SK-N-SH (cell line): Measurements from ENCODE around the gene TRIM47. TPM values are rescaled to one million over a fixed set of nuclear protein-coding genes. Genes with fewer than 3 reads are reported as not detected.

ENCODE experiments used
- CTCF ChIA-PET: fragments of 300-600, 350-600 bp; formaldehyde crosslinking; extraction: SDS; loops from one replicate; lab custom pipeline; 2021; lab: Yijun Ruan, JAX
- POLR2A ChIA-PET: fragments of 350-600 bp; sonication (Branson Sonifier 250); formaldehyde crosslinking; extraction: SDS; loops from one replicate; lab custom pipeline; 2020; ENCODE audit warnings: antibody characterized with exemption, inconsistent platforms; lab: Yijun Ruan, JAX
- DNase-seq: peaks from one replicate; pipeline ENCODE4 v3.0.0; 2012
- H2AFZ ChIP-seq: fragments of 200-600 bp; sonication (generic); 2 replicates; pipeline ENCODE4 v1.8.1; 2016; ENCODE audit warnings: antibody characterized with exemption, mild to moderate bottlenecking, low read depth
- H3F3A ChIP-seq: fragments of 200-600 bp; sonication (generic); replicated peaks from 2 replicates; pipeline ENCODE3; 2016; ENCODE audit warnings: antibody characterized with exemption, mild to moderate bottlenecking; ENCODE audit not compliant: insufficient read depth
- H3K27ac ChIP-seq, 2 experiments: fragments of 200-500 bp in 1 of 2; fragments of 200-600 bp in 1 of 2; sonication (Bioruptor generic) in 1 of 2; sonication (generic), shearing (Covaris generic) in 1 of 2; 2 replicates each; pipeline versions ENCODE4 v1.5.1 to v1.6.1; 2014 to 2016; ENCODE audit warnings: low read depth in 2 of 2, inconsistent platforms in 1 of 2, low read length in 1 of 2, mild to moderate bottlenecking in 1 of 2, mixed read lengths in 1 of 2
- H3K27me3 ChIP-seq: fragments of 200-600 bp; sonication (generic), shearing (Covaris generic); 2 replicates; pipeline ENCODE4 v1.6.1; 2016; ENCODE audit warnings: mixed run types; ENCODE audit not compliant: insufficient read depth
- H3K36me3 ChIP-seq, 2 experiments: fragments of 200-500 bp in 1 of 2; fragments of 200-600 bp in 1 of 2; sonication (Bioruptor generic) in 1 of 2; sonication (generic) in 1 of 2; replicated peaks in 1 of 2; 2 replicates each; pipeline versions ENCODE3 to v1.5.1; 2014 to 2016; ENCODE audit warnings: low read length in 1 of 2, mild to moderate bottlenecking in 1 of 2; ENCODE audit not compliant: insufficient read depth in 2 of 2, control insufficient read depth in 1 of 2
- H3K4me1 ChIP-seq, 2 experiments: fragments of 200-500 bp in 1 of 2; fragments of 200-600 bp in 1 of 2; sonication (Bioruptor generic) in 1 of 2; sonication (generic), shearing (Covaris generic) in 1 of 2; 2 replicates each; pipeline versions ENCODE4 v1.5.1 to v1.6.1; 2014 to 2016; ENCODE audit warnings: low read depth in 1 of 2, low read length in 1 of 2, mixed run types in 1 of 2; ENCODE audit not compliant: insufficient read depth in 2 of 2, control insufficient read depth in 1 of 2
- H3K4me2 ChIP-seq: fragments of 200-600 bp; sonication (generic), shearing (Covaris generic); 2 replicates; pipeline ENCODE4 v1.6.1; 2017; ENCODE audit warnings: mixed run types
- H3K4me3 ChIP-seq, 2 experiments: fragments of 200-500 bp in 1 of 2; fragments of 200-600 bp in 1 of 2; sonication (Bioruptor generic) in 1 of 2; sonication (generic), shearing (Covaris generic) in 1 of 2; 2 replicates each; pipeline versions ENCODE4 v1.5.1 to v1.8.1; 2014 to 2016; ENCODE audit warnings: low read depth in 2 of 2, inconsistent platforms in 1 of 2, low read length in 1 of 2, mild to moderate bottlenecking in 1 of 2, mixed read lengths in 1 of 2, moderate library complexity in 1 of 2
- H3K79me2 ChIP-seq: fragments of 200-600 bp; sonication (generic); 2 replicates; pipeline ENCODE4 v1.8.1; 2017; ENCODE audit warnings: mild to moderate bottlenecking; ENCODE audit not compliant: insufficient read depth
- H3K9ac ChIP-seq: fragments of 200-600 bp; sonication (generic); 2 replicates; pipeline ENCODE4 v1.6.1; 2017; ENCODE audit warnings: mixed run types
- H3K9me2 ChIP-seq: fragments of 200-600 bp; sonication (generic); 2 replicates; pipeline ENCODE4 v1.6.1; 2017; ENCODE audit warnings: mixed run types
- H3K9me3 ChIP-seq: fragments of 200-600 bp; sonication (generic); 2 replicates; pipeline ENCODE4 v1.6.1; 2017; ENCODE audit warnings: mixed run types, mild to moderate bottlenecking, moderate library complexity
- H4K20me1 ChIP-seq: fragments of 200-600 bp; sonication (generic); 2 replicates; pipeline ENCODE4 v1.6.1; 2017; ENCODE audit warnings: mild to moderate bottlenecking, mixed run types; ENCODE audit not compliant: insufficient read depth
- CHD2 ChIP-seq: fragments of 150-350 bp; IDR thresholded peaks from 2 replicates; pipeline ENCODE4 v1.6.1; 2018; ENCODE audit warnings: low read length; ENCODE audit not compliant: partially characterized antibody
- EP300 ChIP-seq, 2 experiments: IDR thresholded peaks; 2 replicates each; pipeline versions ENCODE4 v1.4.0 to v1.6.1; 2012; ENCODE audit warnings: borderline replicate concordance in 1 of 2, low read depth in 1 of 2, low read length in 1 of 2
- EZH2phosphoT487 ChIP-seq: fragments of 200-600 bp; sonication (generic); IDR thresholded peaks from 2 replicates; pipeline ENCODE4 v1.6.1; 2017; ENCODE audit warnings: low read depth, mixed run types, mild to moderate bottlenecking, antibody characterized with exemption, moderate library complexity, borderline replicate concordance
- GABPA ChIP-seq: IDR thresholded peaks from 2 replicates; pipeline ENCODE4 v1.4.0; 2012; ENCODE audit warnings: low read depth, mild to moderate bottlenecking
- GATA2 ChIP-seq: sonication (generic); formaldehyde crosslinking; IDR thresholded peaks from 2 replicates; pipeline ENCODE4 v1.5.0; 2020; ENCODE audit warnings: mild to moderate bottlenecking, missing genetic modification reagents
- JUND ChIP-seq: IDR thresholded peaks from 2 replicates; pipeline ENCODE4 v1.4.0; 2012
- POLR2AphosphoS5 ChIP-seq: IDR thresholded peaks from 2 replicates; pipeline ENCODE4 v1.6.1; 2012; ENCODE audit warnings: low read depth, low read length
- RCOR1 ChIP-seq: fragments of 150-350 bp; IDR thresholded peaks from 2 replicates; pipeline ENCODE4 v1.6.1; 2017; ENCODE audit warnings: antibody characterized with exemption, low read length
- RFX5 ChIP-seq: IDR thresholded peaks from 2 replicates; pipeline ENCODE4 v1.6.1; 2012; ENCODE audit warnings: mild to moderate bottlenecking, improper control_type of control experiment, low read length
- RXRA ChIP-seq: IDR thresholded peaks from 2 replicates; pipeline ENCODE4 v1.4.0; 2012; ENCODE audit warnings: low read depth, mild to moderate bottlenecking, borderline replicate concordance
- SIN3A ChIP-seq: IDR thresholded peaks from 2 replicates; pipeline ENCODE4 v1.6.1; 2012; ENCODE audit warnings: low read depth, mild to moderate bottlenecking, low read length, moderate library complexity, borderline replicate concordance
- TAF1 ChIP-seq: IDR thresholded peaks from 2 replicates; pipeline ENCODE4 v1.6.1; 2012; ENCODE audit warnings: low read depth, mild to moderate bottlenecking, low read length, moderate library complexity, borderline replicate concordance
- TCF12 ChIP-seq: IDR thresholded peaks from 2 replicates; pipeline ENCODE4 v1.4.0; 2012
- TEAD4 ChIP-seq: IDR thresholded peaks from 2 replicates; pipeline ENCODE4 v1.4.0; 2012; ENCODE audit warnings: mild to moderate bottlenecking, borderline replicate concordance; ENCODE audit not compliant: insufficient read depth
- WGBS: methylation state at CpG from one replicate; pipeline ENCODE4 v1.1.6; 2017; ENCODE audit warnings: low lambda C conversion rate; 5-methylcytosine and 5-hydroxymethylcytosine counted together
- polyA plus RNA-seq, 3 experiments: library from polyadenylated mRNA; depleted of rRNA; stranded (reverse); fragments of >200 nt; gene quantifications; 2 replicates each; pipeline ENCODE4 v1.2.3, GENCODE V29; 2012
- TF ChIP-seq, protein P1 (sequence below): IDR thresholded peaks from 2 replicates; pipeline ENCODE4 v1.6.1; 2012; ENCODE audit warnings: mild to moderate bottlenecking, low read depth, low read length, moderate library complexity
- TF ChIP-seq, protein P2 (sequence below): fragments of 200-600 bp; sonication (generic); IDR thresholded peaks from 2 replicates; pipeline ENCODE4 v1.6.1; 2017; ENCODE audit warnings: antibody characterized with exemption, mild to moderate bottlenecking, moderate library complexity
- TF ChIP-seq, protein P3 (sequence below): IDR thresholded peaks from 2 replicates; pipeline ENCODE4; 2012

Gene TRIM47
- polyA plus RNA-seq, 1 of the 3 experiments (the other 2 are of a cell fraction) = 5.1 TPM

DNA sequence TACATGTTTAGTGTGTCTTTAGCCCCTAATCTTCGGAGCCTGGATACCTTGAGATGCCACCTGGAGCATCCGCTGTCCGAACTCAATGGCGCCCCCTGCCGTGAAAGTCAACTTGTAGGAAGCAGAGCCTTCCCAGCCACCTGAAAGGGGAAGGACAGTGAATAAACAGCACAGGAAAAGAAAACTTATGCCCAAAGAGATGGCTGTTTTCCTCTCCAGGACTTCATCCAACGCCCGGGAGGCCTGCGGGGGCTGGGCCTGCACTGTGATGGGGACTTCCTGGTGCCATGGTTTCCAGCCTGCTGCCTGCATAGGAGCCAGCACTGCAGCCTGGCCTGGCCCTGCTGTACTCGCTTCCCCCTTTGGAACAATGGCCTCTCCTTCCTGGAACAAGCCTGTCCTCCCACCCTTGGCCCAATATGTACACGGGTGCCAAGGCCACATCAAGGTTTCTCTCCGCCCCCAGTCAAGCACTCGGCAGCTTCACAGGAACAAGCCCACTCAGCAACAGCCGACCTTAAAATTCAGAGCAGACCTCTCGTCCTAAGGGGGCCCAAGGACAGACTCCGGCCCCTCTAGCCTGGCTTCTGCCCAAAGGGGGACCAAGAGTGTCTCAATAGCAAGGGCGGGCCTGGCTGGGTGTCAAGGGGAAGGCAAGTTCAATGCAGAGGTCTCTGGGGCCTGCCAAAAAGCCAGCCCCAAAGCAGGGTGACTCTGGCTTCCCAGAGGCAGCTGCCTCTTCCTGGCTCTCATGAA lies 29.7 kb downstream of the TRIM47 start (continued):
- TF ChIP-seq, protein P1, sequence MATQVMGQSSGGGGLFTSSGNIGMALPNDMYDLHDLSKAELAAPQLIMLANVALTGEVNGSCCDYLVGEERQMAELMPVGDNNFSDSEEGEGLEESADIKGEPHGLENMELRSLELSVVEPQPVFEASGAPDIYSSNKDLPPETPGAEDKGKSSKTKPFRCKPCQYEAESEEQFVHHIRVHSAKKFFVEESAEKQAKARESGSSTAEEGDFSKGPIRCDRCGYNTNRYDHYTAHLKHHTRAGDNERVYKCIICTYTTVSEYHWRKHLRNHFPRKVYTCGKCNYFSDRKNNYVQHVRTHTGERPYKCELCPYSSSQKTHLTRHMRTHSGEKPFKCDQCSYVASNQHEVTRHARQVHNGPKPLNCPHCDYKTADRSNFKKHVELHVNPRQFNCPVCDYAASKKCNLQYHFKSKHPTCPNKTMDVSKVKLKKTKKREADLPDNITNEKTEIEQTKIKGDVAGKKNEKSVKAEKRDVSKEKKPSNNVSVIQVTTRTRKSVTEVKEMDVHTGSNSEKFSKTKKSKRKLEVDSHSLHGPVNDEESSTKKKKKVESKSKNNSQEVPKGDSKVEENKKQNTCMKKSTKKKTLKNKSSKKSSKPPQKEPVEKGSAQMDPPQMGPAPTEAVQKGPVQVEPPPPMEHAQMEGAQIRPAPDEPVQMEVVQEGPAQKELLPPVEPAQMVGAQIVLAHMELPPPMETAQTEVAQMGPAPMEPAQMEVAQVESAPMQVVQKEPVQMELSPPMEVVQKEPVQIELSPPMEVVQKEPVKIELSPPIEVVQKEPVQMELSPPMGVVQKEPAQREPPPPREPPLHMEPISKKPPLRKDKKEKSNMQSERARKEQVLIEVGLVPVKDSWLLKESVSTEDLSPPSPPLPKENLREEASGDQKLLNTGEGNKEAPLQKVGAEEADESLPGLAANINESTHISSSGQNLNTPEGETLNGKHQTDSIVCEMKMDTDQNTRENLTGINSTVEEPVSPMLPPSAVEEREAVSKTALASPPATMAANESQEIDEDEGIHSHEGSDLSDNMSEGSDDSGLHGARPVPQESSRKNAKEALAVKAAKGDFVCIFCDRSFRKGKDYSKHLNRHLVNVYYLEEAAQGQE = no peak
- TF ChIP-seq TAF1 (no peak), SIN3A (no peak)
- TF ChIP-seq, protein P2, sequence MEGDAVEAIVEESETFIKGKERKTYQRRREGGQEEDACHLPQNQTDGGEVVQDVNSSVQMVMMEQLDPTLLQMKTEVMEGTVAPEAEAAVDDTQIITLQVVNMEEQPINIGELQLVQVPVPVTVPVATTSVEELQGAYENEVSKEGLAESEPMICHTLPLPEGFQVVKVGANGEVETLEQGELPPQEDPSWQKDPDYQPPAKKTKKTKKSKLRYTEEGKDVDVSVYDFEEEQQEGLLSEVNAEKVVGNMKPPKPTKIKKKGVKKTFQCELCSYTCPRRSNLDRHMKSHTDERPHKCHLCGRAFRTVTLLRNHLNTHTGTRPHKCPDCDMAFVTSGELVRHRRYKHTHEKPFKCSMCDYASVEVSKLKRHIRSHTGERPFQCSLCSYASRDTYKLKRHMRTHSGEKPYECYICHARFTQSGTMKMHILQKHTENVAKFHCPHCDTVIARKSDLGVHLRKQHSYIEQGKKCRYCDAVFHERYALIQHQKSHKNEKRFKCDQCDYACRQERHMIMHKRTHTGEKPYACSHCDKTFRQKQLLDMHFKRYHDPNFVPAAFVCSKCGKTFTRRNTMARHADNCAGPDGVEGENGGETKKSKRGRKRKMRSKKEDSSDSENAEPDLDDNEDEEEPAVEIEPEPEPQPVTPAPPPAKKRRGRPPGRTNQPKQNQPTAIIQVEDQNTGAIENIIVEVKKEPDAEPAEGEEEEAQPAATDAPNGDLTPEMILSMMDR = peak; percentile 95

DNA sequence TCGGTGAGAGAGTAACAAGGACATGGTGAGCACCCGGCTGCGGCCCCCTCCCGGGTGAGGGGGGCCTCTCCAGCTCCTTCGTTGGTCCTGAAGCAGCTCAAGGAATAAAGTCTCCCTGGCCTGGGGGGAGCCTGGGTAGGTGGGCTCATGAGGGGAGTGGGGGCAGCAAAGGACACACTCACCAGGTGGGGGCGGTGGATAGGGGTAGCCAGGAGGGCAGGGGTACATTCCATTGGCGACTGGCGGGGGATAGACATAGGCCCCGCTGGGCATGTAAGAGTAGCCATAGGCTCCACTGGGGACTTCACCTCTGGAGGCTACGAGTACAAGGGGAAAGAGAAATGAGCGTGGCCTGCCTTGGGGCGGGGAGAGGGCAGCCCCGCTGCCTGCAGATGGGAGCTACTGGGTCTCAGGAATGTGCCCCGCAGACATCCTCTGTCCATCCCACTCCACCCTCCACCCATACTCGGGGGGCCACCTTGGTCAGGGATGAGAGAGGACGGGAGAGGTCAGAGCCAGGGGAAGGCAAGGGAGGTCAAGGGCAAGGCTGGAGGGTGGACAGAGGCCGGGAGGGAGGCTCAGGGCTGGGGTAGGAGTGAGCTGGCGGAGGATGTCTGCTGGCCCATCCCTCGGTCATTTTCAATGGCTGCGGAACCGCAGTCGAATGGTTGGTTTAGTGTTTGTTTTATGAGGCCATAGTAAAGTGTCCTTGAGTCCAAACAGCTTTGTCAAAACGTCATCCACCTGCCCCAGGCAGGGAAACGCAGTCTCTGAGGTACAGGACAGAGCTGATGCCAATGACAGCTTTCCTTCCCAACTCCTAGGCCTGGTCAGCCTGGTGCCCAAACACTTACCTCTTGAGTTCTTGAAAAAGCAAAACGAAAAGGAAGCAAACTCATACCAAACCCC lies 30.5 kb downstream of the TRIM47 start:
- no peaks in the 10 kb centered on the region for H3F3A ChIP-seq
- no peaks in the 10 kb centered on the region for H3K9me2 ChIP-seq
- peaks cover 28 to 51% of the 10 kb centered on the region in 2 experiments for H3K36me3 ChIP-seq
- H4K20me1 ChIP-seq = no peaks in the 10 kb centered on the region; the same call in 1 of the 2 replicates
- 83% methylated on average over 25 of the region's 25 CpGs for WGBS
- DNase-seq = no peak
- no peaks in the 10 kb centered on the region for H3K9me3 ChIP-seq
- POLR2A ChIA-PET = interaction anchor here (0.7 to 4.8 kb wide), 2 partner anchors 8 to 18 kb away, joined by 3 to 31 read pairs; partner anchors contain the start of gene WBP2
- peaks cover 4 to 34% of the 10 kb centered on the region in 2 experiments; a peak in 3 of 4 replicates for H3K4me1 ChIP-seq
- no peak overlapping the region; a peak in 1 of 4 replicates for H3K4me3 ChIP-seq
- no peak overlapping the region for H2AFZ ChIP-seq
- no peaks in the 10 kb centered on the region for H3K27me3 ChIP-seq
- no peak overlapping the region for H3K9ac ChIP-seq
- peaks cover 17% of the 10 kb centered on the region for H3K79me2 ChIP-seq
- no peak overlapping the region for H3K4me2 ChIP-seq
- TF ChIP-seq CHD2 = no peak
- no peak for TF ChIP-seq POLR2AphosphoS5
- TF ChIP-seq EP300 (IDR thresholded peaks at IDR 0.05; ENCODE audit: borderline replicate concordance in 1 of 2, low read depth in 1 of 2, low read length in 1 of 2) = no peak
- no peak for TF ChIP-seq TCF12
- TF ChIP-seq, protein P2 = no peak
- no peak for TF ChIP-seq TEAD4
- TF ChIP-seq RCOR1 = no peak
- TF ChIP-seq RFX5 = no peak
- TF ChIP-seq GATA2 (CRISPR knock-in tag) = no peak
- TF ChIP-seq GABPA = no peak
- no peak for TF ChIP-seq TAF1
- TF ChIP-seq, protein P3, sequence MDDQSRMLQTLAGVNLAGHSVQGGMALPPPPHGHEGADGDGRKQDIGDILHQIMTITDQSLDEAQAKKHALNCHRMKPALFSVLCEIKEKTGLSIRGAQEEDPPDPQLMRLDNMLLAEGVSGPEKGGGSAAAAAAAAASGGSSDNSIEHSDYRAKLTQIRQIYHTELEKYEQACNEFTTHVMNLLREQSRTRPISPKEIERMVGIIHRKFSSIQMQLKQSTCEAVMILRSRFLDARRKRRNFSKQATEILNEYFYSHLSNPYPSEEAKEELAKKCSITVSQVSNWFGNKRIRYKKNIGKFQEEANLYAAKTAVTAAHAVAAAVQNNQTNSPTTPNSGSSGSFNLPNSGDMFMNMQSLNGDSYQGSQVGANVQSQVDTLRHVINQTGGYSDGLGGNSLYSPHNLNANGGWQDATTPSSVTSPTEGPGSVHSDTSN = no peak
- TF ChIP-seq JUND = no peak
- no peak for TF ChIP-seq EZH2phosphoT487
- no peak for TF ChIP-seq RXRA
- TF ChIP-seq, all 33 proteins: peak for 0
- H3K27ac ChIP-seq = no peak overlapping the region
- CTCF ChIA-PET = interaction anchor here (0.6 to 16.1 kb wide), 25 partner anchors 8 to 484 kb away, joined by 3 to 326 read pairs (median 4); partner anchors contain the start of genes TRIM47, TRIM65 and WBP2
